ENCODE measurements around the gene ACSL1.
"Not testable (repeated sequence)": the region's sequence is repeated elsewhere in the genome, so short reads cannot be mapped to it uniquely, and the experiment has no call there.

The ACSL1 gene

DNA sequence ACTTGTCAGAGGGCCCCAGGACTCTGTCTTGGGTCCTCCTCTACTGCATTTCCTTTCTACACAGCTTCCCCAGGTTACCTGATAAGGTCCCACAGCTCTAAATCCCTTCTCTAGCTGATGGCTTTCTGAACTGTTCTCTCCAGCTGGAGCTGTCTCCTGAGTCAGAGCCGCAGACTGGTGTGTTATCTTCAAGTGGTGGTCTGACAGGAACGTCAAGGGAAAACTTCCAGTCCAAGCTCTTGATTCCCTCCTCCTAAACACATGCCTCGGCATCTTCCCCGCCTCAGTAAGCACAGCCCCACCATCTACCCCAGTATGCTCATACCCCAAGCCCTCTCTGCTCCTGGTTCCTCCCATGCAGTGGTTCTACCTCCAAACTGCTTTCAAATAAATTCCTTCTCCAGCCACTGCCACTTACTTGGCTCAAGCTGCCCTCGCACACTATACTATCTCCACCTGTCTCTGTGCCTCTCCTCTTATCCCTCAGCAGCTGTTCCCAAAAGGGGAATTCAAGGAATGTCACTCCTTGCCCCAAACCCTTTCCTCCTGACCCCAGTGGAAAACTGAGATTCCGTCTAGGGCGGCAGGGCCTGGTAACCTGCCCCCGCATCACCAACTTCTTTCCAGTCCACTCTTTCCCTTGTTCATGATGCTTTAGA lies 74.7 kb downstream of the ACSL1 start:
- no peak for DNase-seq

DNA sequence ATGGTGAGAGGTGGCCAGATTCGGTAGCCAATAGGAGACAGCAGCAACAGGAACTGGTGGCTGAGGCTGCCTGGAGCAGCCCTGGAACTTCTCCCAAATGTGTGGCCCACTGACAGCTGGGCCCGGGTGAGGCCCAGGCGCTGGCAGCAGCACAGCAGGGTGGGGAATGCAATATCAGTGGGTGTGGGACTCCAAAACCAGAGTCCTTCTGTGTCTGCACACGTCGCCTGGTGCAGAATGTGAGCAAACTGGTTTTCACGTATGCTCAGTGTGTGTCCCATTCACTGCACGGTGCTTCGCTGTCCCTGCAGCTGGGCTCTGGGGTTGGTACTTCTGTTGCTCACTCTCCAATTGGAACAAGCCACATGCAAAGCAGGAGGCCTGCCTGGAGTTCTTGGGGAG lies 77.5 kb downstream of the ACSL1 start:
- no peak for DNase-seq

DNA sequence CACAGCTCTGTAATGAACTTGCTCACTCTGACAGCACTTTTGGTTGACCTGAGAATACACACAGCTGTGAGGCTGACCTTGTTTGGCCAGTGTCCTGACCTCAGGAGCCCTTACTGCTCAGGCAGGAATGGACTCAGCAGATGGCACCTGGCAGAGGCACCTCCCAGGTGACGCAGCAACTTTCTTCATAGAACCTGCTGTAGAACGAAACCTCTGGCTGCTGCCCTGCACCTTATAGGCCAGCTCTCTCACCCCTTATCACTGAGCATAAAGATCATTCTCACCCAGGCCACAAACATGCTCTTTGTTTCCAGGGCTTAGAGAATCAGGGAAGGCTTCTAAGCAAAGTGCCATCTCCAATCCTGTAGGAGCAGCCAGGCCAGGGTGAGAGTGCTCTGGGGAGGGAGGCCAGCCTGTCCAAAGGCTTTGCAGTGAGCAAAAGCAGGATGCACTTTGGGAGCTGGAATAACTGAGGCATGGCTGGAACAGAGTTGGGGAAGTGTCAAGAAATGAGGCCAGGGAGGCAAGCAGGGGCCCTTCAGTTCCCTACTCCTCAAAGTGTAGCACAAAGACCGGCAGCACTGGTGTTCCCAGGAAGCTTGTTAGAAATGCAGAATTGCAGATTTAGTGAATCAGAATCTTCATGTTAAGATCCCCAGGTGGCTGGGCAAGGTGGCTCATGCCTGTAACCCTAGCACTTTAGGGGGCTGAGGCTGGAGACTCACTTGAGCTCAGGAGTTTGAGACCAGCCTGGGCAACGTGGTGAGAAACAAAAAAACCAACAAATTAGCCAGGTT lies 78.5 kb downstream of the ACSL1 start:
- DNase-seq, result no peak

DNA sequence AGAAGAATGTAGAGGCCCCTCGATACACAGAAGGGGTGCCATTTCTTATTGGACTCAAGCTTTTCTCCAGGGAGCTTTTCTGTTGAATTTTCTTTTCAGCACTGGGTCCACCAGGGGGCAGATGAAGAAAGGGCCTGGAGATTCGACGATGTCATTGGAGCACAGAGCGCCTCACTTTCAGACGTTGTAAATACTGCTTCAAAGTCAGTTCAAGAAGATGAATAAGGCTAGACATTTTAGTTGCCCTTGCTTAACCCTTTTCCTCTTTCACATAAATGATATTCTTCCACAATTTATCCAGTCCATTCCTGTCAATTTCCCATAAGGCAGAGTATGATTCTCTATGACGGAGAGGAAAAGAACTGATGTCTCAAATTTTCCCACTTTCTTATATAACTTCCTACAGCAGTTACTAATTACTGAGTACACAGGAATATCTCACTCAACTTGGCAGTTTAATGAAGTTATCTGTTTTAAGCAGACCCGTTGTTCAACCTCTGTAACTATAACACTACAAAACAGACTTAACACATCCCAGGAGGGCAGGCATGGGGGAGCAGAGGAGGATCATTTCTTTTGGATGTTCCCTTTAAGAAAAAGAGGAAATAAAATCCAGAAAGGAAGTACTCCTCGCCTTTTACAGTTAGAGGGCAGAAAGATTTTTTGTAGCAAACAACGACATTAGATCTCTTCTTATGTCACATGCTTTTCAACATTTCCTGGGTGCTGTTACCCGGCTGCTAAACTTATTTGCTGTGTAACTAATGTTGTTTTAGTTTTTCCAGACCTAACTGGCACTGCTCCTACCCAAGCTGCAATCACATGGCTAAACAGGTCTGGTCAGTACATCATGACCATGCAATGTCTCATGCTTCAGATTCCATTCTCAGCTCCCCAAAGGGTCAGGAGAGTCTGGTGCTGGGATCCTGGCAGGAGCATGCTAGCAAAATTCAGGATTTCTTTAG lies 79.7 kb downstream of the ACSL1 start:
- DNase-seq, result peak; percentile 67

DNA sequence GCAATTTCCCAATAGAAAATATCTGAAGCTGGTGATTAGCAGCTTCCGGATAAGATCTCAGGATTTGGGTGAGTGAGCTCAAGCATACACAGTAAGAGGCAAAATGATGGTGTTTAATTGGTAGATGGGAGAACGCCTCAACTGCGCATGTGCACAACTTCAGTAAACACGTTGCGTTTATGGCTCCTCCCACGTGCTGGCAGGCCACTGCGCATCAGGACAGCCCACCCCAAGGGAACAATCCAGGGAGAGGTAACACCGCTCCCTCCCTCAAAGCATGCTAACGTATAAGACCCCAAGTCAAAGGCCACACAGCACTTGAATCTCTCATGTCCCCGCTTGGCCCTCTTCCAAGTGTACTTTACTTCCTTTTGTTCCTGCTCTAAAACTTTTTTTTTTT lies 81.5 kb downstream of the ACSL1 start:
- DNase-seq, result no peak

DNA sequence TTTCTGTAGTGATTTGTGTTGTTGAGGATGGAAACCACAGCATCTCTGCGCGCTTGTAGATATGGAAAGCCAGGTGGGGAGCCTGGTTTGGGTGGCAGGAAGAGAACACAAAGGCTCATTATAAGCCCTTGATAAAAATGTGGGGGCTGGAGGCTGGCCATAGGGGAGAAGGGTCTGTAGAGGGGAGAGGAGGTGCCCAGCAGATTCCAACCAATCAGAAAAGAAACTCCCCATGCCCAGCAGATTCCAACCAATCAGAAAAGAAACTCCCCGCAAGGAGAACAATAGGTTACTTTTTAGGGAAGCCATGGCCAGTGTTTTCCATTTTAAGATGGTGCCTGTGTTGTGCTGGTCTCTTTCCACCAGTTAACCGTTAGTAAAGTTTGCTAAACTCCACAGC lies 82.1 kb downstream of the ACSL1 start:
- no peak for DNase-seq

DNA sequence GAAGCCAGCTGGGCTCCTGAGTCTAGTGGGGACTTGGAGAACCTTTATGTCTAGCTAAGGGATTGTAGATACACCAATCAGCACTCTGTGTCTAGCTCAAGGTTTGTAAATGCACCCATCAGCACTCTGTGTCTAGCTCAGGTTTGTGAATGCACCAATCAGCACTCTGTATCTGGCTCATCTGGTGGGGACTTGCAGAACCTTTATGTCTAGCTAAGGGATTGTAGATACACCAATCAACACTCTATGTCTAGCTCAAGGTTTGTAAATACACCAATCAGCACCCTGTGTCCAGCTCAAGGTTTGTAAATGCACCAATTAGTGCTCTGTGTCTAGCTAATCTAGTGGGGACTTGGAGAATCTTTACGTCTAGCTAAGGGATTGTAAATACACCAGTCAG lies 84.1 kb downstream of the ACSL1 start:
- not testable (repeated sequence) for DNase-seq

DNA sequence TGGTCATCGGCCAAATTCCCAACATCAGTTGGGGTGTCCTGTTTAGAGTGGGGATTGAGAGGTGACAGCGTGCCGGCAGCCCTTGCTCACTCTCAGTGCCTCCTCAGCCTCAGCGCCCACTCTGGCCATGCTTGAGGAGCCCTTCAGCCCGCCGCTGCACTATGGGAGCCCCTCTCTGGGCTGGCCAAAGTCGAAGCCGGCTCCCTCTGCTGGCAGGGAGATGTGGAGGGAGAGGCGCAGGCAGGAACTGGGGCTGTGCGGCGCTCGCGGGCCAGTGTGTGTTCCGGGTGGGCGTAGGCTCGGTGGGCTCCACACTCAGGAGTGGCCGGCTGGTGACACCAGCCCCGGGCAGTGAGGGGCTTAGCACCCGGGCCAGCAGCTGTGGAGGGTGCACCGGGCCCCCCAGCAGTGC lies 84.8 kb downstream of the ACSL1 start:
- no peak for DNase-seq

DNA sequence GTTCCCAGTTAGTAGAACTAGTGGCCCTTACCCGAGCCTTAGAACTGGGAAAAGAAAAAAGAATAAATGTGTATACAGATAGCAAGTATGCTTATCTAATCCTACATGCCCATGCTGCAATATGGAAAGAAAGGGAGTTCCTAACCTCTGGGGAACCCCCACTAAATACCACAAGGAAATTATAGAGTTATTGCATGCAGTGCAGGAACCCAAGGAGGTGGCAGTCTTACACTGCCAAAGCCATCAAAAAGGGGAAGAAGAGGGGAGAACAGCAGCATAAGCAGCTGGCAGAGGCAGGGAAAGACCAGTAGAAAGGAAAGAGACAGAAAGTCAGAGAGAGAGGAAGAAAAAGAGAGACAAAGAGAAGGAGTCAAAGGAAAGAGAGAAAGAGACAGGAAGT lies 86.2 kb downstream of the ACSL1 start:
- not testable (repeated sequence) for DNase-seq

DNA sequence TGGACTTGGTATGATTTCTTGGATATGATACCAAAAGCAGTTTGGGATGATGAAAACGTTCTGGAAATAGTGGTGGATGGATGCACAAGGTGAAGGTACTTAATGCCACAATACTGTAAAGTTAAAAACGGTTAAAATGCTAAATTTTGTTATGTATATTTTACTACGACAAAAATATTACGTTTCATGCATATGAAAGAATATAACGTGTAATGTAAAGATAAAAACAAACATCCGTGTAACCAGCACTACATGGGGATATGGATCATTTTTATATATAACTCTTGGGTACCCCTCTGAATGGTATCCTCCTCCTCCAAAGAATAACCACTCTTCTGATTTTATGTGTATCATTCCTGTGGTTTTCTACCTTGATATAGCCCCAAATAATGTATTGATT lies 91.0 kb downstream of the ACSL1 start:
- no peak for DNase-seq

DNA sequence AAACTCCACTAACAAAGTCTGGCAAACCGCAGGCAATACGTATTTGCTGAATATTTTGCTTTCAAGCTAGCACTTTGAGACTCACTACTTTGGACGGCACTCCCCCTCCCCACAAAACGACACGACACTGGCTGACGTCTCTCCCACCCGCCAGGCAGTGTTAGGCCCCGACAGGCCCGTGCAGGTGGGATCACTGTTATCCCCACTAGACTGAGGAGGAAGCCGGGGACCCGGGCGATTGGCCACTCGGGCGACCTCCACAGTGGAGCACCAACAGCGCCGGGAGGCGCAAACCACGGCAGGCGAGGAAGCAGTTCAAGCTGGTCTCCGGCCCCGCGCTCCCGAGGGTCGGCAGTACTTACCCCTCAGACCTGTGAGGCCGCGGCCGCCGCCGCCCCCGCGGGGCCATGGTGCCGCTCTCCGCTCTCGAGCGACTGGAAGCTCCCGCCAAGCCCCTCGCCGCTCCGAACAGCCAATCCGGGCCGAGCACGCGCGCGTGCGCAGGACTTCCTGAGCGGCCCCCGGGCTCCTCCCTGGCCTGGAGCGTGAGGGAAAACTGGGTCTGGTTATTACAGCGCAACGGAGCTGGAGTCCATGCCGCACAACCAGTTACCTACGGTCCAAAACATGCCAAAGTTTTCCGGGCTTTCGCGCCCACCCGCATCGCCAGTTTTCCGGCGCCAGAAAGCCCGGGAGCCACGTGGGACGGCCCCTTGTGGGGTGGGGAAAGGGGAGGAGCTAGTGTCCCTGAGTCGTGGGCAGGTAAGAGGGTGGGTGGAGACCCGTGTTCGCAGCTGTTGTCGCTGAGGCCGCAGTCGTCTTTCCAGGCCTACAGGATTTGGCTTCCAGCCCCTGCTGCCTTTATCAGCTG lies 91.9 kb downstream of the ACSL1 start, which contains the start of gene CENPU:
TSS of gene CENPU (minus strand) at position 443 of the 871 bp plus-strand sequence. CDS start at position 409, 34 bp downstream.
- peak; percentile 99 for DNase-seq

DNA sequence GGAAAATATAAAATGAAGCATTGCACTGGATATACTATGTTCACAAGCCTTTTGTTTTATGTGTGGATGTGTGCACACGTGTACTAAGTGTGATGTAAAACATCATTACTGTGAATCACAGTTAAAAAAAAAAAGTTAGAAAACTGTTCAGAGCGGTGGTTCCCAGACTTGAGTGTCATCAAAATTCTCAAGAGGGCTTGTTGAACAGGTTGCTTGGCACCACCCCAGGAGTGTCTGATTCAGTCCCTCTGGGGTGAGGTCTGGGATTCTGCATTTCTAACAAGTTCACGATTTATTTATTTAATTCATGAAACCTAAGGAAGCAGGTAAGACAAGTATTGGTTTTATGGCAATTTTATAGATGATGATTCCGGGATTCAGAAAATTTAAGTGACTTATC lies 93.6 kb downstream of the ACSL1 start:
- no peak for DNase-seq

DNA sequence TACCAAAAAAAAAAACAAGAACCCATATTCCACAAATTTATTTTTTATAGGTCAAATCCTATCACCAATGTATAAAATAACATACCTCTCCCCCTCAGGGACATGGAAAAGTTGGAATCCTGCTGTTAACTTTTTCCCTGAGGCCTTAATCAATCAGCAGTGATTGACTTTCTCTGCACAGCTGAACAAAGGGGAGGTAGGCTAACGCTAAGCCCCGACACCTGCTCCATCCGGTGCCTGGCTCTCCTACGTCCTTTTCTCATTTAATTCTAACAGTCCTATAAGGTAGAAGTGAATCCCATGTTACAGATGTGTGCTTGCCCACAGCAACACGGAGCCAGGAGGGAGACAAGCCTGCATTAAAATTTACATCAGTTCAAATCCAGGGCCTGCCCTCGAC lies 94.7 kb downstream of the ACSL1 start:
- DNase-seq, result no peak

DNA sequence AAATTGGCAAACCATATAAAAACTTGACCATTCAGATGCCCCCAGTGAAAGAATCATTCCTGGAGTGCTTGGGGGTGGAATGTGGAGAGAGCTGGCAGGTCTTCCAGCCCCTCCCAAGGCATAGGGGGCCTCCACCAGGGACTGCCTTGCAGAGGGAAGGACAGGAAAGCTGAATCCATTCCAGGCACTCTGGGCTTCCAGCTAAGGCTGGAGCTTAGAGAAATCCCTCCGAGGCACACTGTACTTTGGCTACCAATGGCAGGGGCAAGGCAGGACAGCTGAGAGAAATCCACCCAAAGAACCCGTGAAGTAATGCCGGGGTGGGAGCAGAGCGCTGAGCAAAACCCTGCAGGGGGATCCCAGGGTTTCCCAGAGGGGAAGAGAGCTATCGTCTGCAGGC lies 95.8 kb downstream of the ACSL1 start:
- no peak for DNase-seq

DNA sequence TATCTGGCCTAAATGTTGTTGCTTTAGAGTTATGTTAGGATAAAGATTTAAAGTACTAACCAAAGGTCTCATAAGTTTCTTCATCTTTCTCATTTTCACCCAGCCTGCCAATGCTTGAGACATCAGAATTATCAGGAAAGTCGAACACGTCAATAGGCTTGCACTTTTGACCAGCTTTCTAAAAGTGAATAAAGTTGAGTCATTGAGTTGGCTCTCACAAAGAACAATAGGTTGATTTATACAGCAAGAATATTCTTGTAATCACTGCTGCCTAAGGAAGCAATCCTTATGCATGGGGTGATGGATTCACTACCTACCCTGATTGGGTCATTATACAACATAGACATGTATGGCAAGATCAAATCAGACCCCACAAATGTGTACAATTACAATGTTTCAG lies 96.9 kb downstream of the ACSL1 start:
- DNase-seq, result no peak

DNA sequence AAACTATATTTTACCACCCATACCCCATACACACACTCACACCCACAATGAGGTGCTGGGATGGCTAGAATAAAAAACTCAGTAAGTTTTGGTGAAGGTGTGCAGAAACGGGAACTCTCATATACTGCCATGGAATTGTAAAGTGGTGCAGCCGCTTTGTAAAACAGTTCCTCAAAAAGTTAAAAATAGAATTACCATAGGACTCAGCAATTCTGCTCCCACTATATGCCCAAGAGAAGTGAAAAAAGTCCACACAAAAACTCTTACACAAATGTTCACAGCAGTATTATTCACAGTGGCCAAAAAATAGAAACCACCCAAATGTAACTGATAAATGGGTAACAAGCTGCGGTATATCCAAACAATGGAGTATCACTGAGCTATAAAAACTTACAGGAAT lies 98.3 kb downstream of the ACSL1 start:
- no peak for DNase-seq

DNA sequence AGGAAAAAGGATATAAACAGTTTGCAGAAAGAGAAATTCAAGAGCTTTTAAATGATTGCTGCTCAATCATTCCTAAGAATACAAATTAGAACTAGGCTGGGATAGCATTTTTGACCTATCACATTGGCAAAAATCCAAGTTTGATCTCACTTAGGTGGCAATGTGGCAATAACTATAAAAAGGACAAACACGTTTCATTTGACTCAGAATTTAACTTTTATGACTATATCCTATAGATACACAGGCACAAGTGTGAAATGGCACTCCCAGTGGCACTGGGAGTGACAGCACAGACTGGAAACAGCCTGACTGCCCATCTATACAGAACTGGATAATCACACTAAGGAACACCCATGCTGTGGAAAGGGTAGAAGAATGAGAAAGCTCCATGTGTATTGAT lies 103.0 kb downstream of the ACSL1 start:
- no peak for DNase-seq

DNA sequence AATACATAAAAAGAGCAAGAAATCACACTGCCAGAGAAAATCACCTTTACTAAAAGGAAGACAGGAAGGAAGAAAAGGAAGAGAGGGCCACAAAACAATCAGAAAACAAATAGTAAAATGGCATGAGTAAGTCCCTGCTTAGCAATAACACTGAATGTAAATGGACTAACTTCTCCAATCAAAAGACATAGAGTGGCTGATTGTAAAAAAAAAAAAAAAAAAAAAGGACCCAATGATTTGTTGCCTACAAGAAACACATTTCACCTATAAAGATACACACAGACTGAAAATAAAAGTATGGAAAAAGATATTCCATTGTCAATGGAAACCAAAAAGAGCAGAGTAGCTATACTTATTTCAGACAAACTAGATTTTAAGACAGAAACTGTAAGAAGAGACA lies 104.5 kb downstream of the ACSL1 start:
- DNase-seq, result no peak

DNA sequence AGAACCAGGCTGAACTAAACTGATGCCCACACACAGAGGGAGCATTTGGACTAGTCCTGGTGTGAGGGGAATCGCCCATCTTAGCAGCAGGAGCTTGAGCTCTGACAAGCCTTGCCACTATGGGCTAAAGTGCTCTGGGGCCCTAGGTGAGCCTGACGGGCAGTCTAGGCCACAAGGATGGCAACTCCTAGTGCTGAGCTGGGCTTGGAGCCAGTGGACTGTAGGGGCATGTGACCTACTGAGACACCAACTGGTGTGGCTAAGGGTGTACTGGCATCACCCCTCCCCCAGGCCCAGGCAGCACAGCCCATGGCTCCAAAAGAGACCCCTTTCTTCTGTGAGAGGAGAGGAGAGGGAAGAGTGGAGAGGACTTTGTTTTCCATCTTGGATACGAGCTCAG lies 106.4 kb downstream of the ACSL1 start:
- no peak for DNase-seq

DNA sequence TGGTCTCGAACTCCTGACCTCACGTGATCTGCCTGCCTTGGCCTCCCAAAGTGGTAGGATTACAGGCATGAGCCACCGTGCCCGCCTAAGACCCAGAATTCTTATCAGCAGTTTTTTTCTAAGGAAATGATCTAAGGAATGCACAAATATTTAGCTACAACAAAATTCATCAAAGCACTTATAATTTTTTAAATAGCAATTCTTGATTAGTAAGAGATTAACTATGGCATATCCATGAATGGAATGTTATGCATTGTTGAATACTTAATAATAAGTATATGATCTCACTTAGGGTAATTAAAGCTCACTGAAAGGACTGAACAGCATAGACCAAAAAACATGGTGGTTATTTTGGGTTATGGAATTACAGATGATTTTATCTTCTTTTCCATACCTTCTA lies 110.2 kb downstream of the ACSL1 start:
- no peak for DNase-seq

DNA sequence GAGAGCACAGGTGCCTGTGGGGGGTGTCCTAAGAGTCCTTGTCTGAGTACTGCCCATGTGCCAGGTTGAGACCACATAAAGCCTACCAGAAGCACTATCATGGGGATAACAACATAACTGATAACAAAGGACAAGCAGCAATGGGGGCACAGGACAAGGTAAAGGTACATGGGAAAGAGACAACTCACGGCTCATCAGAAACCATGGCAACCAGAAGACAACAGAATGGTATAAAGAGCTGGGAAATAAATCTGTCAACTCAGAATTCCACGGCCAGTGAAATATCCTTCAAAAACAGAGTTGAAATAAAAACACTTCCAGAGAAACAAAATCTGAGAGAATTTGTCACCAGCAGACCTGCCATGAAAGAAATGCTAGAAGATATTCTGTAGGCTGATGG lies 111.9 kb downstream of the ACSL1 start:
- no peak for DNase-seq

DNA sequence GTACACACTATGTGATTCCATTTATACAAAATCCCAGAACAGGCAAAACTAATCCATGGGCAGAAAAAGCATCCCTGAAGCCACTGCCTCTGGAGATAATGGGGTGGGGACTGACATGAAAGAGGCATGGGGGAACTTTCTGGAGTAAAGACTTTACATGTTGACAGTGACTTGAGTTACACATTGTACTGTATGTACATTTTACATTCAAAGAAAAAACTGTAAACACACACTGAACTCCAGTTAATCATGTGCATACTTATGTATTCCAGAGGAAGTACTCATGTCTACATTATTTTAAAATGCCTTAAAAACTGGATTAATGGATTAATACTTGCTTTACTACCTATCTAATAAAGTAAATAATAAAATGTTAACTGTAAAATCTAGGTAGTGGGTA lies 113.4 kb downstream of the ACSL1 start:
- DNase-seq, result no peak

Measured in retina (tissue), 1 donor.